Osteocyte (in vitro differentiated cells): Measurements from ENCODE around the gene DST. TPM values are rescaled to one million over a fixed set of nuclear protein-coding genes. Genes with fewer than 3 reads are reported as not detected.
A peak's percentile ranks its signal among the peaks of the same experiment; 100 is the strongest.

Experiments
- DNase-seq: peaks from one replicate; pipeline ENCODE4 v3.0.0; 2021; ENCODE audit warnings: mixed read lengths; ENCODE audit not compliant: unreplicated experiment; ENCODE audit errors: extremely low spot score
- H3K27ac Mint-ChIP-seq: one replicate; pipeline ENCODE4 v1.8.0; 2021; ENCODE audit warnings: mild to moderate bottlenecking, mixed read lengths; ENCODE audit not compliant: unreplicated experiment
- H3K27me3 Mint-ChIP-seq: one replicate; pipeline ENCODE4 v1.8.0; 2021; ENCODE audit warnings: mixed read lengths; ENCODE audit not compliant: unreplicated experiment
- H3K36me3 Mint-ChIP-seq: one replicate; pipeline ENCODE4 v1.8.0; 2021; ENCODE audit warnings: mixed read lengths; ENCODE audit not compliant: unreplicated experiment
- H3K4me1 Mint-ChIP-seq: one replicate; pipeline ENCODE4 v1.8.0; 2021; ENCODE audit warnings: mixed read lengths; ENCODE audit not compliant: unreplicated experiment
- H3K4me3 Mint-ChIP-seq: one replicate; pipeline ENCODE4 v1.8.0; 2021; ENCODE audit warnings: mild to moderate bottlenecking, moderate library complexity, mixed read lengths; ENCODE audit not compliant: unreplicated experiment
- H3K9me3 Mint-ChIP-seq: one replicate; pipeline ENCODE4 v1.8.0; 2021; ENCODE audit warnings: mixed read lengths; ENCODE audit not compliant: unreplicated experiment
- total RNA-seq: library from RNA; stranded (reverse); gene quantifications from 2 replicates; pipeline ENCODE4 v1.2.1, GENCODE V29; 2021
- TF ChIP-seq, protein P1 (sequence below): fragments of 200-600 bp; sonication (generic); IDR thresholded peaks from 2 replicates; pipeline ENCODE4 v1.5.0; 2021; ENCODE audit warnings: antibody characterized with exemption, mild to moderate bottlenecking, moderate library complexity

The DST gene
- total RNA-seq, 1 donor from 2014 or later: 240 TPM

DNA sequence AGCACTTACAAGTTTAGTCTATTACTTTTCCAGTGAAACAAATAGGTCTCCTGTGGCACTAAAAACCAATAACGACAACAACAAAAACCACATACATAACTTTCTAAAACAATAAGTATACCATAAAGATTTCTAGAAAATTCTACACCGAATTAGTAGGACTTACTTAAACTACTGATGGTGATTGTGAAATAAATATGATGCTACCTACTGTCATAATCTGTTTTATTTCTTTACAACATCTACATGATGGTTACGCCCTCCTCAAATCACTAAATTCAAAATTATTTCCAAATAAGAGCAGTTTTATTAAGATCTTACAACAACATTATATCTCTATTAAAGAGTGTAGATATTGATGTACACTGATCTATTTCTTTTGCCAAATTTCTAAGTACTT is 147.0 kb downstream of the DST start:
- Mint-ChIP-seq H3K27ac (no peak overlapping the region), H3K27me3 (no peaks in the 10 kb centered on the region), H3K9me3 (no peaks in the 10 kb centered on the region), H3K4me3 (no peak overlapping the region), H3K36me3 (peaks cover 54% of the 10 kb centered on the region), H3K4me1 (peaks cover 9% of the 10 kb centered on the region)
- no peak for DNase-seq
- TF ChIP-seq, protein P1, sequence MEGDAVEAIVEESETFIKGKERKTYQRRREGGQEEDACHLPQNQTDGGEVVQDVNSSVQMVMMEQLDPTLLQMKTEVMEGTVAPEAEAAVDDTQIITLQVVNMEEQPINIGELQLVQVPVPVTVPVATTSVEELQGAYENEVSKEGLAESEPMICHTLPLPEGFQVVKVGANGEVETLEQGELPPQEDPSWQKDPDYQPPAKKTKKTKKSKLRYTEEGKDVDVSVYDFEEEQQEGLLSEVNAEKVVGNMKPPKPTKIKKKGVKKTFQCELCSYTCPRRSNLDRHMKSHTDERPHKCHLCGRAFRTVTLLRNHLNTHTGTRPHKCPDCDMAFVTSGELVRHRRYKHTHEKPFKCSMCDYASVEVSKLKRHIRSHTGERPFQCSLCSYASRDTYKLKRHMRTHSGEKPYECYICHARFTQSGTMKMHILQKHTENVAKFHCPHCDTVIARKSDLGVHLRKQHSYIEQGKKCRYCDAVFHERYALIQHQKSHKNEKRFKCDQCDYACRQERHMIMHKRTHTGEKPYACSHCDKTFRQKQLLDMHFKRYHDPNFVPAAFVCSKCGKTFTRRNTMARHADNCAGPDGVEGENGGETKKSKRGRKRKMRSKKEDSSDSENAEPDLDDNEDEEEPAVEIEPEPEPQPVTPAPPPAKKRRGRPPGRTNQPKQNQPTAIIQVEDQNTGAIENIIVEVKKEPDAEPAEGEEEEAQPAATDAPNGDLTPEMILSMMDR: no peak

DNA sequence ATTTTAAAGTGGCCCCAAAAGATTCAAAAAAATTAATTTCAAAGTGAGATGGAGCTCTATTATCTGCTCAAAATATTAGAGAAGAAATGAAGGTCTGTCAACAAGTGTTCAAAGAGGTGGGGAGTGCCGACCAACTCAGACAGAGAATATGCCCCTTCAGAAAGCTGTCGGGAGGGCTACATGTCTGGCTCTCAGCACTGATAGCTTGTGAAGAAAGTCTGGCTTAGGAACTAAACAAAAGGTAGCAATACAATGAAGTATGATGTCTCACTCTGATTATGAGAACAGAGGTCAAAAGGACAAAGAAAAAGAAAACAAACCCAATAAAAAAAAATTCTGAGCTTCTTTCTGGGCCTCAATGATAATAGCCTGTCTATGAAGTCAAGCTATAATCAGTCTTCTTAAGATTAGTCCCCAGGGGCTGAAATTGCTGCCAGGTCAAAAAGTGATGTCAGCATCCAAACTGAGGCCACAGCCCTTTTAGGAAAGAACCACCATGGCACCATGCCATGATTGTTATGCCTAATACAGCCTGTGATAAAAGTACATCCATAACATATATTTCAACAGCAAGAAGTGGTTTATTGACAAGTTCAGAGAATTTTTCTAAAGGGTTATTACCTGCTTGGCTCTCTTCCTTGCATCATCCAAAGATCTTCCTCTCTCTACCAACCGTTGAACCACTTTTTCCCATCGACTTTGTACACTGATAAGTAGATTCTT is 150.9 kb downstream of the DST start:
- H3K27me3 Mint-ChIP-seq: no peaks in the 10 kb centered on the region
- peaks cover 5% of the 10 kb centered on the region for H3K4me1 Mint-ChIP-seq
- H3K27ac Mint-ChIP-seq: peak overlapping the region; percentile 32
- TF ChIP-seq, protein P1: no peak
- H3K36me3 Mint-ChIP-seq: peaks cover 57% of the 10 kb centered on the region
- H3K4me3 Mint-ChIP-seq: no peak overlapping the region
- DNase-seq: no peak
- no peaks in the 10 kb centered on the region for H3K9me3 Mint-ChIP-seq

DNA sequence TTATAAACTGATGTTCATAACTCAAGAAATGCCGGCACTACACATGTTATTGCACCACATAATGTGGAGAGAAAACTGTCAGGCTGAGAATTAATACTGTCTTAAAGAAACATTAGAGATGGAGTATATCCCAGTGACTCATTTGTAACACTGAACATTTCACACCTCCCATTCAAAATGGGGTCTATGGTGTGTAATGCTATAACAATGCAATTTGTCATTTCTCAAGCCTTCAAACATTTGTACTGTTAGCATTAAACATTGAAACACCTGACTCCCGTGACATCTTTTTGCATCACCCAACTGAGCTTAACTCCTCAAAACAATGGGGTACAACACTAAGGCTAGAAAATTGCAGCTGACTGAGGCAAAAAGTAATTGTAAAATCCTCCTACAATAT is 151.7 kb downstream of the DST start:
- Mint-ChIP-seq H3K4me1 (peaks cover 5% of the 10 kb centered on the region), H3K27me3 (no peaks in the 10 kb centered on the region), H3K4me3 (no peak overlapping the region), H3K9me3 (no peaks in the 10 kb centered on the region), H3K27ac (no peak overlapping the region), H3K36me3 (peaks cover 55% of the 10 kb centered on the region)
- DNase-seq: no peak
- TF ChIP-seq, protein P1: no peak

DNA sequence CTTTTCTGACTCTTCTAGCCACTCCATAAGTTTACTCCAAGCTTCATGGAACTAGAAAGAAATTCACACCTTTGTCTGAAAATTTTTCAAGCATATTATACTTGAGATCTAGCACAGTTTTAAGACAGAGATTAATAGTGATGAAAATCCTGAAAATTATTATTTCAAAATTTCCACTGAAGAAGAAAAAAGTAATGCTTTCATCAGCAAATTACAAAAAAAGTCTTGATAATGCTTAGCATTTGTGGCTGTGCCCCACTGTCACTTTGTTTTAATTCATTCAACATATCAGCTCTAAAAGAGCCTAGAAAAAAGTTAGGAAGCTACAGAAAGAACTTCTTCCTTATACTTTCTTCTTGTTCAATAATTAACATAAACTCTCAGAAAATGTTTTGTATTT is 153.1 kb downstream of the DST start:
- H3K27ac Mint-ChIP-seq: no peak overlapping the region
- H3K4me1 Mint-ChIP-seq: peaks cover 7% of the 10 kb centered on the region
- TF ChIP-seq, protein P1: no peak
- peaks cover 64% of the 10 kb centered on the region for H3K36me3 Mint-ChIP-seq
- no peaks in the 10 kb centered on the region for H3K27me3 Mint-ChIP-seq
- H3K9me3 Mint-ChIP-seq: no peaks in the 10 kb centered on the region
- no peak for DNase-seq
- no peak overlapping the region for H3K4me3 Mint-ChIP-seq

DNA sequence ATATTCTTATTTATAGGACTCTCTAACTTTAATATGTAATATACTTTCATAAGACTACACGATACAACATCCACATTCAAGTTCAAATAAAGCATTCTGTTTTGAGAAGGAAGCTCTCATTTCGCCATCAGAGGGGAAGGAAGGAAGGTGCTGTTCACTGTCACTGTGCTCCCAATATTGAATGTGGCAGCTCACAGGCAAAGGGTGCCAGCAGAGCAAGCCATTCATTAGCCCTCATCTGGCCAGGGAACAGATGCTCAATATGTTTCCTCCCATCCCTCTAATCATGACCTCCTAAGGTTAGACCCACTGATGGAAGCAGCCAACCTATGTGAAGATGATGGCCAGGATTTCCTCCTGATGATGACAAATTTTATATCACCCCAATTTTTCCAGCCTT is 154.4 kb downstream of the DST start:
- no peaks in the 10 kb centered on the region for H3K9me3 Mint-ChIP-seq
- no peak overlapping the region for H3K27ac Mint-ChIP-seq
- no peaks in the 10 kb centered on the region for H3K27me3 Mint-ChIP-seq
- TF ChIP-seq, protein P1: no peak
- no peak overlapping the region for H3K4me3 Mint-ChIP-seq
- peaks cover 58% of the 10 kb centered on the region for H3K36me3 Mint-ChIP-seq
- no peak for DNase-seq
- H3K4me1 Mint-ChIP-seq: peaks cover 10% of the 10 kb centered on the region
